HG02642 (cell line): ENCODE results near the gene GRM7.

Experiments
- ATAC-seq: cut with Tn5 transposase; IDR thresholded peaks from one replicate; pipeline ENCODE4 v1.9.1; 2021; ENCODE audit warnings: mild to moderate bottlenecking; ENCODE audit not compliant: unreplicated experiment, poor library complexity

GRM7 gene

GRCh38 chr3:6962801-6963200 lies 101.9 kb downstream of the GRM7 start:
- no peak for ATAC-seq

- ATAC-seq = no peak
Measured at GRCh38 chr3:6965881-6966280, 105.0 kb downstream of the GRM7 start.

- no peak for ATAC-seq
Measured at GRCh38 chr3:6971933-6972332, 111.0 kb downstream of the GRM7 start.

GRCh38 chr3:6985848-6986247 lies 124.9 kb downstream of the GRM7 start:
- no peak for ATAC-seq

- no peak for ATAC-seq
Measured at GRCh38 chr3:6989608-6990291, 128.8 kb downstream of the GRM7 start.

GRCh38 chr3:6994081-6994668 lies 133.3 kb downstream of the GRM7 start:
- no peak for ATAC-seq

GRCh38 chr3:7000501-7000900 lies 139.6 kb downstream of the GRM7 start:
- ATAC-seq = no peak

- no peak for ATAC-seq
Measured at GRCh38 chr3:7001370-7001769, 140.5 kb downstream of the GRM7 start.

GRCh38 chr3:7015683-7016440 lies 154.9 kb downstream of the GRM7 start:
- ATAC-seq = no peak

- ATAC-seq = no peak
Measured at GRCh38 chr3:7025581-7026300, 164.8 kb downstream of the GRM7 start.

- no peak for ATAC-seq
Measured at GRCh38 chr3:7029562-7029961, 168.6 kb downstream of the GRM7 start.

GRCh38 chr3:7038394-7038793 lies 177.5 kb downstream of the GRM7 start:
- ATAC-seq = no peak

GRCh38 chr3:7062714-7063113 lies 201.8 kb downstream of the GRM7 start:
- no peak for ATAC-seq

- ATAC-seq = no peak
Measured at GRCh38 chr3:7070461-7070860, 209.5 kb downstream of the GRM7 start.

- ATAC-seq = no peak
Measured at GRCh38 chr3:7074217-7074616, 213.3 kb downstream of the GRM7 start.

GRCh38 chr3:7075117-7075516 lies 214.2 kb downstream of the GRM7 start:
- ATAC-seq = no peak

GRCh38 chr3:7075901-7076300 lies 215.0 kb downstream of the GRM7 start:
- ATAC-seq = no peak

- no peak for ATAC-seq
Measured at GRCh38 chr3:7082244-7082643, 221.3 kb downstream of the GRM7 start.

GRCh38 chr3:7086417-7086816 lies 225.5 kb downstream of the GRM7 start:
- ATAC-seq = no peak

GRCh38 chr3:7095116-7095515 lies 234.2 kb downstream of the GRM7 start:
- ATAC-seq = no peak

- no peak for ATAC-seq
Measured at GRCh38 chr3:7100136-7100535, 239.2 kb downstream of the GRM7 start.
